Breast epithelium (tissue), 4 donors: ENCODE data around the gene PEX10. TPM values are rescaled to one million over a fixed set of nuclear protein-coding genes. Genes with fewer than 3 reads are reported as not detected.
A peak's percentile ranks its signal among the peaks of the same experiment; 100 is the strongest.

Experiments
- DNase-seq, 2 donors: peaks; one replicate each; pipeline ENCODE4 v3.0.0-alpha.2; 2019; ENCODE audit warnings: low spot score in 2 of 2
- H3K27ac ChIP-seq, 2 donors: fragments of 200-600 bp; sonication (generic) in 1 of 2; one replicate each; pipeline ENCODE4 v1.5.1; 2016 to 2019; ENCODE audit warnings: mild to moderate bottlenecking in 1 of 2
- H3K27me3 ChIP-seq, 2 donors: fragments of 200-600 bp; sonication (generic) in 1 of 2; one replicate each; pipeline versions ENCODE4 v1.5.1 to v1.6.0; 2017 to 2019; ENCODE audit warnings: control low read depth in 1 of 2, mild to moderate bottlenecking in 1 of 2
- H3K36me3 ChIP-seq: fragments of 200-600 bp; one replicate; pipeline ENCODE4 v1.5.1; 2019
- H3K4me1 ChIP-seq, 2 donors: fragments of 200-600 bp; sonication (generic); one replicate each; pipeline ENCODE4 v1.5.1; 2016 to 2019; ENCODE audit warnings: control low read depth in 1 of 2
- H3K4me3 ChIP-seq, 3 donors: fragments of 200-600 bp; sonication (generic); 1 replicate in 2 of 3; 2 replicates in 1 of 3; pipeline ENCODE4 v1.5.1; 2016 to 2019; ENCODE audit warnings: mild to moderate bottlenecking in 3 of 3, moderate library complexity in 2 of 3
- H3K9me3 ChIP-seq, 2 donors: fragments of 200-600 bp; sonication (generic) in 1 of 2; one replicate each; pipeline ENCODE4 v1.5.1; 2016 to 2019; ENCODE audit warnings: control low read depth in 1 of 2
- POLR2A ChIP-seq: fragments of 450-650 bp; IDR thresholded peaks from one replicate; pipeline ENCODE4 v1.6.1; 2016; ENCODE audit warnings: antibody characterized with exemption, mild to moderate bottlenecking, moderate library complexity
- POLR2AphosphoS5 ChIP-seq, 3 donors: sonication (generic); formaldehyde crosslinking; IDR thresholded peaks; one replicate each; pipeline ENCODE4 v1.6.1; 2017; ENCODE audit warnings: antibody characterized with exemption in 3 of 3
- intact Hi-C: fragments of 100-400 bp; cut with DNase I; formaldehyde crosslinking; loops from one replicate; pipeline ENCODE4 v1.15.1; 2023; ENCODE audit warnings: low total_unique reads
- total RNA-seq, 3 donors: library from RNA; depleted of rRNA; stranded (reverse); fragments of >200 nt; gene quantifications; one replicate each; pipeline ENCODE4 v1.1.0, GENCODE V29; 2016
- TF ChIP-seq, protein P1 (sequence below), 3 donors: fragments of 450-650 bp; IDR thresholded peaks; one replicate each; pipeline ENCODE4 v1.5.1; 2016 to 2017; ENCODE audit warnings: antibody characterized with exemption in 3 of 3, mild to moderate bottlenecking in 3 of 3, moderate library complexity in 3 of 3

The PEX10 gene
- total RNA-seq, 3 donors from 2014 or later = 23.3 to 37.4 (median 24.1) TPM

DNA sequence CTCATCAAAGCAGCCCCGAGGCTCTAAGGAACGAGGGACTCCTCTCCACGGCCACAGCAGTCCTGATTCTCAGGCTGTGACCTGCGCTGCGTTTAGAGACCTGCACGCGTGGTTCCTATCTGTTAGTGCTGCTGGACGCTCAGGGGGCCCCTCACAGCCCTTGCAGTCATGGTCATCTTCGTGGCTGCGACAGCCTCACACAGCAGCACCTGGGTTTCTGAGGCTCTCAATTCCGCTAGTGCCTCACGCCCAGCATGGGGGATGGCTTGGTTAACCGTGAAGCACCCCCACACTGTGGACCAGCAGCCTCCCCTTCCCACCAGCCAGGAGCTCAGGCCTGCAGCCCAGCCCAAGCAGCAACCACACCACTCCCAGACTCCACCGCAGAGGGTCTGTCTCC, 28.8 kb downstream of the PEX10 start:
- Histone ChIP-seq H3K36me3 (no peaks in the 10 kb centered on the region), H3K4me1 (peaks cover 7 to 9% of the 10 kb centered on the region in 2 donors), H3K4me3 (no peak overlapping the region), H3K27me3 (no peaks in the 10 kb centered on the region), H3K9me3 (no peaks in the 10 kb centered on the region), H3K27ac (no peak overlapping the region)
- no peak for DNase-seq
- TF ChIP-seq POLR2AphosphoS5 (IDR thresholded peaks at IDR 0.05) = no peak
- no peak for TF ChIP-seq POLR2A
- TF ChIP-seq, protein P1, sequence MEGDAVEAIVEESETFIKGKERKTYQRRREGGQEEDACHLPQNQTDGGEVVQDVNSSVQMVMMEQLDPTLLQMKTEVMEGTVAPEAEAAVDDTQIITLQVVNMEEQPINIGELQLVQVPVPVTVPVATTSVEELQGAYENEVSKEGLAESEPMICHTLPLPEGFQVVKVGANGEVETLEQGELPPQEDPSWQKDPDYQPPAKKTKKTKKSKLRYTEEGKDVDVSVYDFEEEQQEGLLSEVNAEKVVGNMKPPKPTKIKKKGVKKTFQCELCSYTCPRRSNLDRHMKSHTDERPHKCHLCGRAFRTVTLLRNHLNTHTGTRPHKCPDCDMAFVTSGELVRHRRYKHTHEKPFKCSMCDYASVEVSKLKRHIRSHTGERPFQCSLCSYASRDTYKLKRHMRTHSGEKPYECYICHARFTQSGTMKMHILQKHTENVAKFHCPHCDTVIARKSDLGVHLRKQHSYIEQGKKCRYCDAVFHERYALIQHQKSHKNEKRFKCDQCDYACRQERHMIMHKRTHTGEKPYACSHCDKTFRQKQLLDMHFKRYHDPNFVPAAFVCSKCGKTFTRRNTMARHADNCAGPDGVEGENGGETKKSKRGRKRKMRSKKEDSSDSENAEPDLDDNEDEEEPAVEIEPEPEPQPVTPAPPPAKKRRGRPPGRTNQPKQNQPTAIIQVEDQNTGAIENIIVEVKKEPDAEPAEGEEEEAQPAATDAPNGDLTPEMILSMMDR (IDR thresholded peaks at IDR 0.05) = no peak
- intact Hi-C loops = loop anchor here (5.0 kb wide), 1 partner anchor 186 kb away; no protein-coding TSS in a partner anchor

DNA sequence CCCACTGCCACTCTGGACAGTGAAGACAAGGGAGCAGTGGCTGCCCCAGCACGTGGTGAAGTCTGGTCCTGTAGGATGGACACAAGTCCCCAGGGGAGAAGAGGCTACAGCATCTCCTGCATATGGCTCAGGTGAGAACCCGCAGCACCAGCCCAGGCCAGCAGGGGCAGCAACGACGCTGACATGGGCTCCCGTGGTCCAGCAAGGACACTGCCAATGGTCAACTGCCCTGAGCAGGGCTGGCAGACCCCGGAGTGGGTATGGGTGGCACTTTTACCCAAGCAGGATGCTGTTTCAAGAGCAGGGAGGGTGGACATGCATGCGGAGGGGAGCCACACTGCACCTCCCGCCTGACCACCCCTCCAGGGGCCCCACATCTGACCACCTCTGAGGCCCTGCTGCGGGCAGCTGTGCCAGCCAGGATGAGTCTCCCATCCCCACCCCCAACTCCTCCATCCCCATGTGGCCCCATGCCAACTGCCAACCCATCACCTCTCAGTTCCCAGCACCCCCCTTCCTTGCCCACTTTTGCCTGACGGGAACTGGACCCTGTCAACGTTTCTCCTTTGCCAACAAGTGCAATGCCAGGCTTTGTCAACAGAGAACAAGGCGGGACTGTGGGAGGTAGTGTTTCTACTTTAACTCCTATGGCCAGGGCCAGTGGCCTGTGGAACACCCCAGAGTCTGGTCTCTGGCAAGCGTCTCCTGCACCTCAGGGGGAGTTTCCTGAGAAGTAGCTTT, 29.6 kb downstream of the PEX10 start:
- H3K27me3 ChIP-seq = no peaks in the 10 kb centered on the region
- no peaks in the 10 kb centered on the region for H3K36me3 ChIP-seq
- H3K4me3 ChIP-seq = no peak overlapping the region
- TF ChIP-seq, protein P1 (IDR thresholded peaks at IDR 0.05) = peak; percentile 18 to 48 (median 24)
- TF ChIP-seq POLR2A = no peak
- H3K27ac ChIP-seq = no peak overlapping the region
- intact Hi-C loops = loop anchor here (5.0 kb wide), 1 partner anchor 185 kb away; no protein-coding TSS in a partner anchor
- peaks cover 7 to 9% of the 10 kb centered on the region in 2 donors for H3K4me1 ChIP-seq
- no peak for DNase-seq
- no peaks in the 10 kb centered on the region for H3K9me3 ChIP-seq

DNA sequence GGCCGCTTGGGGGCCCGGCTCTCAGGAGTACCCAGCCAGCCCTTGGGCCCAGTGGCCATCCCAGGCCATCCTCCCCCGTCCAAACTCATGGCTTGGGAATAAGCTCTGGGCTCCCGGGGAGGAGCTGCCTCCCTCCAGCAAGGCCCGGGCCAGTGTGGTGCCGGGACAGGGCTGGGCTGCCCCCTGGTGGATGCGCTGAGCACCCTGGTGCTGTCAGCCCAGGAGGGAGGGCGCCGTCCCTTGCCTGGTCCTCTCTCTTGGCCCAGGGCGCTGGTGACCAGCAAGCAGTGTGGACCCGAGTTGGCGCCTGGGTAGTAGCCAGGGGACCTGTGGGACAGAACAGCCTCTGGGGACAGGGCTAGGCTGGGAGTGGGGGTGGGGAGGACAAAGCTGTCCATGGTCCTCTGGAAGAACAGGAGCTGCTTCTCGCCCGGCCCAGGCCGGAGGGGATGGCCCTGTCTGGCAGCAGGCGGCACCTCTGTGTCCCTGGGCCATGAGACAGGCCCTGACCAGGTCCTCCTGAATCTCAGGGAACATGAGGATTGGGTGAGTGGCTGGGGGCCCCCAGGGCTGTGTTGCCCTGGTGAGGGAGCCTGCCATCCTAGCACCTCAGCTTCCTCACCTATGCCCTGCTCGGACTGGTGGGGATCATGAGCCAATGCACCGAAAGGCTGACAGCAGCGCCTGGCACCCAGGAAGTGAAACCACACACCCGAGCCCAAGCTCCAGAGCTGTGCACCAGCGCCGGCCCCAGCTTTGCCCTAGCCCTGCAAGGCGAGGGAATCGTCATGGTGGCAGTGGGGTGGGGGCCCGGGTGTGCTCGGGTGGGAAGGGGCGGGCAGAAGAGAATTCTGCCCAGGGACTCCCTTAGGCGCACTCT, 30.4 kb downstream of the PEX10 start:
- intact Hi-C loops = loop anchor here (5.0 kb wide), 1 partner anchor 185 kb away; no protein-coding TSS in a partner anchor
- Histone ChIP-seq H3K9me3 (no peaks in the 10 kb centered on the region), H3K4me3 (peak overlapping the region in 1 of 3 donors; percentile 2), H3K27ac (peak overlapping the region in 1 of 2 donors; percentile 77), H3K27me3 (no peaks in the 10 kb centered on the region), H3K4me1 (peaks cover 7 to 9% of the 10 kb centered on the region in 2 donors), H3K36me3 (no peaks in the 10 kb centered on the region)
- peak; percentile 69 to 79 for DNase-seq
- peak; percentile 39 to 81 (median 43) for TF ChIP-seq POLR2AphosphoS5 (IDR thresholded peaks at IDR 0.05)
- TF ChIP-seq, protein P1 (IDR thresholded peaks at IDR 0.05) = peak; percentile 84 to 96 (median 94)
- TF ChIP-seq POLR2A = no peak

DNA sequence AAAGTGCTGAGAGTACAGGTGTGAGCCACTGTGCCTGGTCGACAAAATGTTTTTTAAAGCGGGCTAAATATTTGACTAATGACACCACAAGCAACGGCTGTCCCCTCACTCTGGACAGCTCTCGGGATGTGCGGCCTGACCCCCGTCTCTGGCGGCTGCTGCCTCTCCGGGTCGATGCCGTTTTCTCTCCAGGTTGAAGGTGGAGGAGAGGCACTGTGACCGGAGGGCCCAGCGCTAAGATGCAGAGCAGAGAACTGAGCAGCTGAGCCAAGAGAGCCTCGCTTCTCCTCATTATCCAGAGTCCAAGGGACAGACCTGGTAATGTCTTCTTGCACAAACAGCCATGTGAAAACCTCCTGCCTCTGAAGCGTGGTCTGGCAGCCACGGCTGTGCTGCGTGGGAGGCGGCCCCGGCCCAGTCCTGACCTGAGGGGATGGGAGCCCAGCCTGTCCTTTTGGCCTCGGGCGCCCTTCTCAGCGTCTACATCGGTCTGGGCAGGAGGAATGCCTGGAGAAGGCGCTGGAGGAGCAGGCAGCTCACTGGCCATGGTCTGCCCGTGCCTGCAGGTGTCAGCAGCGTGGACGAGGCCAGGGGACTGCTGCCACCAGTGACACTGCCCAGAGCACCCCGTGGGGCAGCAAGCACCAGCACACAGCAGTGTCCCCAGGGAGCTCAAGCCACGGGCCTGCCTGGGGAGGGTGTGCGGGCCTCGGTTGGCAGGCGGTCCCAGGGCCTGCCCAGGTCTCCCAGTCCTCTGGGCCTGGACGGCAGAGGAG, 31.4 kb downstream of the PEX10 start:
- intact Hi-C loops = loop anchor here (5.0 kb wide), 1 partner anchor 184 kb away; no protein-coding TSS in a partner anchor
- Histone ChIP-seq H3K4me3 (no peak overlapping the region), H3K27ac (peak overlapping the region in 1 of 2 donors; percentile 77), H3K4me1 (peaks cover 7 to 9% of the 10 kb centered on the region in 2 donors), H3K27me3 (no peaks in the 10 kb centered on the region), H3K36me3 (no peaks in the 10 kb centered on the region), H3K9me3 (no peaks in the 10 kb centered on the region)
- no peak for DNase-seq
- TF ChIP-seq, protein P1 (IDR thresholded peaks at IDR 0.05) = no peak
- no peak for TF ChIP-seq POLR2A
- TF ChIP-seq POLR2AphosphoS5 (IDR thresholded peaks at IDR 0.05) = no peak
